ENCODE measurements around the gene LIMS1.
"Not testable (repeated sequence)": the region's sequence is repeated elsewhere in the genome, so short reads cannot be mapped to it uniquely, and the experiment has no call there.

Gene LIMS1

GRCh38 chr2:108548208-108549003 is 14.1 kb downstream of the LIMS1 start:
- no peak for DNase-seq (ENCODE audit: low read depth in 2 of 2, low spot score in 1 of 2)

- DNase-seq (ENCODE audit: low read depth in 2 of 2, low spot score in 1 of 2): no peak
Observed at GRCh38 chr2:108552566-108552965, 18.3 kb downstream of the LIMS1 start.

- DNase-seq (ENCODE audit: low read depth in 2 of 2, low spot score in 1 of 2): no peak
Observed at GRCh38 chr2:108553209-108553919, 19.1 kb downstream of the LIMS1 start.

GRCh38 chr2:108554528-108554927 is 20.3 kb downstream of the LIMS1 start:
- DNase-seq (ENCODE audit: low read depth in 2 of 2, low spot score in 1 of 2): no peak

- DNase-seq (ENCODE audit: low read depth in 2 of 2, low spot score in 1 of 2): no peak
Observed at GRCh38 chr2:108555572-108555971, 21.3 kb downstream of the LIMS1 start.

GRCh38 chr2:108556581-108556980 is 22.3 kb downstream of the LIMS1 start:
- DNase-seq (ENCODE audit: low read depth in 2 of 2, low spot score in 1 of 2): not testable (repeated sequence)

- no peak for DNase-seq (ENCODE audit: low read depth in 2 of 2, low spot score in 1 of 2)
Observed at GRCh38 chr2:108560241-108560811, 26.1 kb downstream of the LIMS1 start.

- DNase-seq (ENCODE audit: low read depth in 2 of 2, low spot score in 1 of 2): no peak
Observed at GRCh38 chr2:108560895-108561530, 26.7 kb downstream of the LIMS1 start.

GRCh38 chr2:108562274-108562673 is 28.0 kb downstream of the LIMS1 start:
- DNase-seq (ENCODE audit: low read depth in 2 of 2, low spot score in 1 of 2): no peak

GRCh38 chr2:108564510-108564909 is 30.2 kb downstream of the LIMS1 start:
- no peak for DNase-seq (ENCODE audit: low read depth in 2 of 2, low spot score in 1 of 2)

GRCh38 chr2:108565778-108566375 is 31.6 kb downstream of the LIMS1 start:
- DNase-seq (ENCODE audit: low read depth in 2 of 2, low spot score in 1 of 2): no peak

- no peak for DNase-seq (ENCODE audit: low read depth in 2 of 2, low spot score in 1 of 2)
Observed at GRCh38 chr2:108570416-108570815, 36.1 kb downstream of the LIMS1 start.

GRCh38 chr2:108571286-108571685 is 37.0 kb downstream of the LIMS1 start:
- no peak for DNase-seq (ENCODE audit: low read depth in 2 of 2, low spot score in 1 of 2)

GRCh38 chr2:108573061-108573460 is 38.8 kb downstream of the LIMS1 start:
- DNase-seq (ENCODE audit: low read depth in 2 of 2, low spot score in 1 of 2): no peak

- no peak for DNase-seq (ENCODE audit: low read depth in 2 of 2, low spot score in 1 of 2)
Observed at GRCh38 chr2:108574332-108574731, 40.1 kb downstream of the LIMS1 start.

- DNase-seq (ENCODE audit: low read depth in 2 of 2, low spot score in 1 of 2): no peak
Observed at GRCh38 chr2:108575132-108575966, 41.1 kb downstream of the LIMS1 start.

GRCh38 chr2:108577099-108577498 is 42.8 kb downstream of the LIMS1 start:
- DNase-seq (ENCODE audit: low read depth in 2 of 2, low spot score in 1 of 2): no peak

- DNase-seq (ENCODE audit: low read depth in 2 of 2, low spot score in 1 of 2): no peak
Observed at GRCh38 chr2:108579623-108580022, 45.4 kb downstream of the LIMS1 start.

- DNase-seq (ENCODE audit: low read depth in 2 of 2, low spot score in 1 of 2): no peak
Observed at GRCh38 chr2:108580050-108580449, 45.8 kb downstream of the LIMS1 start.

- DNase-seq (ENCODE audit: low read depth in 2 of 2, low spot score in 1 of 2): peak; percentile 4 to 14
Observed at GRCh38 chr2:108583903-108584520, 49.7 kb downstream of the LIMS1 start.

Measured in stimulated activated CD8-positive, alpha-beta memory T cell treated with anti-CD3 and anti-CD28 coated beads, Interleukin-4, amount 100 ng/mL, for 1 hour (primary cell).